OCI-LY1 (cell line): ENCODE data around the gene TTC28.

Experiments
- H2AFZ ChIP-seq: fragments of 200-600 bp; sonication (generic), shearing (Covaris generic); 2 replicates; pipeline ENCODE4 v1.6.0; 2014; ENCODE audit warnings: antibody characterized with exemption, mild to moderate bottlenecking, low read length
- H3F3A ChIP-seq: fragments of 200-600 bp; sonication (generic), shearing (Covaris generic); 2 replicates; pipeline ENCODE4 v1.6.0; 2014; ENCODE audit warnings: mild to moderate bottlenecking, antibody characterized with exemption, low read length, moderate library complexity; ENCODE audit not compliant: insufficient read depth
- H3K27ac ChIP-seq: fragments of 200-600 bp; sonication (generic); 2 replicates; pipeline ENCODE4 v1.5.1; 2014; ENCODE audit warnings: low read length, mixed run types, mild to moderate bottlenecking, low read depth; ENCODE audit not compliant: poor library complexity, severe bottlenecking
- H3K27me3 ChIP-seq: fragments of 200-600 bp; sonication (generic); 2 replicates; pipeline ENCODE4 v1.6.0; 2014; ENCODE audit warnings: antibody characterized with exemption, mild to moderate bottlenecking, low read length, moderate library complexity; ENCODE audit not compliant: insufficient read depth
- H3K36me3 ChIP-seq: fragments of 200-600 bp; sonication (generic); 2 replicates; pipeline ENCODE4 v1.6.1; 2014; ENCODE audit warnings: mild to moderate bottlenecking, antibody characterized with exemption, low read length, moderate library complexity, mixed read lengths; ENCODE audit not compliant: insufficient read depth
- H3K4me1 ChIP-seq: fragments of 200-600 bp; sonication (generic); 2 replicates; pipeline ENCODE4 v1.5.1; 2014; ENCODE audit warnings: mild to moderate bottlenecking, low read length, moderate library complexity; ENCODE audit not compliant: insufficient read depth, severe bottlenecking
- H3K4me2 ChIP-seq: fragments of 200-600 bp; sonication (generic), shearing (Covaris generic); 2 replicates; pipeline ENCODE4 v1.6.1; 2014; ENCODE audit warnings: low read length
- H3K4me3 ChIP-seq: fragments of 200-600 bp; sonication (generic); 2 replicates; pipeline ENCODE4 v1.5.1; 2014; ENCODE audit warnings: low read length, low read depth, mild to moderate bottlenecking, mixed read lengths; ENCODE audit not compliant: poor library complexity, severe bottlenecking
- H3K79me2 ChIP-seq: fragments of 200-600 bp; shearing (Covaris generic); 2 replicates; pipeline ENCODE4 v1.6.1; 2016; ENCODE audit warnings: mixed run types, low read length, mixed read lengths; ENCODE audit not compliant: insufficient read depth
- H3K9ac ChIP-seq: fragments of 200-600 bp; sonication (generic), shearing (Covaris generic); 2 replicates; pipeline ENCODE4 v1.6.1; 2014; ENCODE audit warnings: mild to moderate bottlenecking, low read length, mixed read lengths
- H3K9me2 ChIP-seq: fragments of 200-600 bp; sonication (generic), shearing (Covaris generic); 2 replicates; pipeline ENCODE4 v1.6.1; 2014; ENCODE audit warnings: low read depth, mild to moderate bottlenecking, low read length, mixed read lengths
- H3K9me3 ChIP-seq: fragments of 200-600 bp; shearing (Covaris generic); 2 replicates; pipeline ENCODE4 v1.6.1; 2014; ENCODE audit warnings: low read length, mixed read lengths
- H4K20me1 ChIP-seq: fragments of 200-600 bp; sonication (generic), shearing (Covaris generic); 2 replicates; pipeline ENCODE4 v1.6.0; 2016; ENCODE audit warnings: mild to moderate bottlenecking, low read length; ENCODE audit not compliant: insufficient read depth
- EZH2 ChIP-seq: fragments of 200-600 bp; sonication (generic), shearing (Covaris generic); IDR thresholded peaks from 2 replicates; pipeline ENCODE4 v1.8.0; 2017; ENCODE audit warnings: borderline replicate concordance, mixed run types, mild to moderate bottlenecking, antibody characterized with exemption, low read length, moderate library complexity, mixed read lengths
- TF ChIP-seq, protein P1 (sequence below): fragments of 200-600 bp; sonication (generic), shearing (Covaris generic); IDR thresholded peaks from 2 replicates; pipeline ENCODE4 v1.5.1; 2017; ENCODE audit warnings: mild to moderate bottlenecking, antibody characterized with exemption, low read length, moderate library complexity, mixed read lengths

The TTC28 gene

GRCh38 chr22:28282405-28283067 is 397.1 kb downstream of the TTC28 start:
- H3K9ac ChIP-seq = no peak overlapping the region
- H3K4me1 ChIP-seq = no peaks in the 10 kb centered on the region
- H4K20me1 ChIP-seq = no peaks in the 10 kb centered on the region
- no peaks in the 10 kb centered on the region for H3K36me3 ChIP-seq
- no peak overlapping the region for H3K27ac ChIP-seq
- H2AFZ ChIP-seq = no peak overlapping the region
- no peaks in the 10 kb centered on the region for H3F3A ChIP-seq
- no peaks in the 10 kb centered on the region for H3K9me3 ChIP-seq
- no peak overlapping the region for H3K4me2 ChIP-seq
- no peak overlapping the region for H3K4me3 ChIP-seq
- no peaks in the 10 kb centered on the region for H3K9me2 ChIP-seq
- no peak for TF ChIP-seq EZH2
- TF ChIP-seq, protein P1, sequence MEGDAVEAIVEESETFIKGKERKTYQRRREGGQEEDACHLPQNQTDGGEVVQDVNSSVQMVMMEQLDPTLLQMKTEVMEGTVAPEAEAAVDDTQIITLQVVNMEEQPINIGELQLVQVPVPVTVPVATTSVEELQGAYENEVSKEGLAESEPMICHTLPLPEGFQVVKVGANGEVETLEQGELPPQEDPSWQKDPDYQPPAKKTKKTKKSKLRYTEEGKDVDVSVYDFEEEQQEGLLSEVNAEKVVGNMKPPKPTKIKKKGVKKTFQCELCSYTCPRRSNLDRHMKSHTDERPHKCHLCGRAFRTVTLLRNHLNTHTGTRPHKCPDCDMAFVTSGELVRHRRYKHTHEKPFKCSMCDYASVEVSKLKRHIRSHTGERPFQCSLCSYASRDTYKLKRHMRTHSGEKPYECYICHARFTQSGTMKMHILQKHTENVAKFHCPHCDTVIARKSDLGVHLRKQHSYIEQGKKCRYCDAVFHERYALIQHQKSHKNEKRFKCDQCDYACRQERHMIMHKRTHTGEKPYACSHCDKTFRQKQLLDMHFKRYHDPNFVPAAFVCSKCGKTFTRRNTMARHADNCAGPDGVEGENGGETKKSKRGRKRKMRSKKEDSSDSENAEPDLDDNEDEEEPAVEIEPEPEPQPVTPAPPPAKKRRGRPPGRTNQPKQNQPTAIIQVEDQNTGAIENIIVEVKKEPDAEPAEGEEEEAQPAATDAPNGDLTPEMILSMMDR = no peak
- H3K27me3 ChIP-seq = no peaks in the 10 kb centered on the region
- H3K79me2 ChIP-seq = no peaks in the 10 kb centered on the region

DNA sequence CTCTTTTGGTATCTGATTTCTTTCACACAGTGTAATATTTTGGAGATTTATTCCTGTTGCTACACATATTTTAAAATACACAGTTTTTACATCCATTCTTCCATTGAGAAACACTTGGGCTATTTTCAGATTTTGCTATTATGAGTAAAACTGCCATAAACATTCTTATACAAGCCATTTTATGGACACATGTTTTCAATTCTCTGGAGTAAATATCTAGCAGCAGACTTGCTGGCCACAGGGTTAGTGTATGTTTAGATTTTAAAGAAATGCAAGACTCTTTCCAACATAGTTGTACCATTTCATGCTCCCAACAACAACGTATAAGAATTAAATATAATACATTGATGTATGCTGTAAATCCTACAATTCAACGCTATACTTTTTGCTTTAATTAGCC is 399.8 kb downstream of the TTC28 start:
- no peaks in the 10 kb centered on the region for H3K9me2 ChIP-seq
- no peaks in the 10 kb centered on the region for H4K20me1 ChIP-seq
- H3K27me3 ChIP-seq = no peaks in the 10 kb centered on the region
- no peaks in the 10 kb centered on the region for H3K36me3 ChIP-seq
- H3K9me3 ChIP-seq = no peaks in the 10 kb centered on the region
- H3K4me3 ChIP-seq = no peak overlapping the region
- H3K27ac ChIP-seq = no peak overlapping the region
- no peaks in the 10 kb centered on the region for H3F3A ChIP-seq
- H3K4me2 ChIP-seq = no peak overlapping the region
- H3K79me2 ChIP-seq = no peaks in the 10 kb centered on the region
- TF ChIP-seq, protein P1 = no peak
- TF ChIP-seq EZH2 = no peak
- no peak overlapping the region for H2AFZ ChIP-seq
- no peaks in the 10 kb centered on the region for H3K4me1 ChIP-seq
- no peak overlapping the region for H3K9ac ChIP-seq

DNA sequence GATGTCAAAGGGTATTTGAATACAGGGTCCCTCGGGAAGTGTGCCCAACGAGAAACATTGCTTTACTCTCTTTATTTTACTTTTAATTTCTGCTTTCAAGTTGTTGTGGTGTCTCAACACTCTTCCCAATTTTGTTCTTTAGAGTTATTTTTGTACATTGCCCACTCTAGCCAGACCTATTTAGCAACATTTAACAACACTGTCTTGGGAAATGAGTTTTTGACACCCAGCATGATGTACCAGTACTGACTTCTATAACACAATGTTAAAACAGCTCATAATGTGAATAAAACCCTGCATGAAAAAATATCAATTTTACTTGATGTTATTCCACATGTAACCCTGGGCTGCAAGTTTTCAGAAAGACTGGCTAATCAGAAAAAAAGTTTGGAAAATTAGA is 410.4 kb downstream of the TTC28 start:
- H3K36me3 ChIP-seq = no peaks in the 10 kb centered on the region
- no peaks in the 10 kb centered on the region for H3K4me1 ChIP-seq
- H3K4me2 ChIP-seq = no peak overlapping the region
- H4K20me1 ChIP-seq = no peaks in the 10 kb centered on the region
- H3K79me2 ChIP-seq = no peaks in the 10 kb centered on the region
- no peak overlapping the region for H3K9ac ChIP-seq
- H3K4me3 ChIP-seq = no peak overlapping the region
- no peaks in the 10 kb centered on the region for H3K27me3 ChIP-seq
- no peak overlapping the region for H3K27ac ChIP-seq
- H2AFZ ChIP-seq = no peak overlapping the region
- TF ChIP-seq, protein P1 = no peak
- no peak for TF ChIP-seq EZH2
- H3K9me2 ChIP-seq = no peaks in the 10 kb centered on the region
- H3F3A ChIP-seq = no peaks in the 10 kb centered on the region
- no peaks in the 10 kb centered on the region for H3K9me3 ChIP-seq
